ENCODE results near the gene USP11.

The USP11 gene

DNA sequence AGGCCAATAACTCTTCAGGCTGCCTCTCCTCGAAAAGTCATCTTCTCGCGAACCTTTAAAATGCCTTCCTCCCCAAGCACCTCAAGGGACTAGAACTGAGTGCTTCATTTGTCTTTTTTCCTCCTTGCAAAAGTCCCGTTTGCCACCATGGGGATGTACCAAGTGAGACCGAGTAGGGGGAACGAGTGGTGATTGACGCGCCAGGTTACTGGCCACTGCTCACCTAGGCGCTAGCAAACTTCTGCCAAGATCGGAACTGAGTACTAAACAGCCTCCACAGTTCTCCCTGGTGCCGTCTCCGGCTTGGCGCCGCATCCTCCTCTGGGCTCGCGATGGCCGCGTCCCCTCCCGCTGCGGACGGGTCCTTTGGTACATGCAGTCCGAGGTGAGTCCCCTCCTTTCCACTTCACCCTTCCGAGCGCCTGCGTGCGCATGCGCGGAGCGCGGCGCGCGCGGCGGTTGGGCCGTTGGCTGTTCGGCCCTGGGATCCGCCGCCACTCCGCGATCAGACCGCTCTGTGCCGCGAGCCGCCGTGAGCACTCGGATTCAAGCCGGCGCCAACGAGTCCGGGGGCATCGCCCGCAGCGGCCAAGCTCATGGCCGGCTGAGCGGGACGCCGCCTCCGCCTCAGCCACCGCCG lies 14.4 kb upstream of the USP11 start, which contains the start of gene CDK16:
Gene CDK16 (plus strand): TSS at position 402 of the 640 bp plus-strand sequence. CDS start 4,877 bp downstream, outside the sequence.
- peak; percentile 70 for ATAC-seq
- TF ChIP-seq POU6F1 (CRISPR knock-in tag; IDR thresholded peaks at IDR 0.05; ENCODE audit: borderline replicate concordance, low read depth) (no peak), ZFP3 (CRISPR knock-in tag; IDR thresholded peaks at IDR 0.05) (no peak), BACH2 (CRISPR knock-in tag; IDR thresholded peaks at IDR 0.05; ENCODE audit: borderline replicate concordance) (no peak), GLIS3 (CRISPR knock-in tag; IDR thresholded peaks at IDR 0.05) (no peak), CSRNP3 (CRISPR knock-in tag; IDR thresholded peaks at IDR 0.05) (no peak), CREB5 (CRISPR knock-in tag; IDR thresholded peaks at IDR 0.05; ENCODE audit: low read depth) (no peak), PPARA (CRISPR knock-in tag; IDR thresholded peaks at IDR 0.05; ENCODE audit: borderline replicate concordance) (no peak), ZNF70 (CRISPR knock-in tag; IDR thresholded peaks at IDR 0.05) (no peak), TOX (CRISPR knock-in tag; IDR thresholded peaks at IDR 0.05; ENCODE audit: borderline replicate concordance) (no peak), ARNTL (CRISPR knock-in tag; IDR thresholded peaks at IDR 0.05; ENCODE audit: borderline replicate concordance, low read depth) (no peak), SNAI2 (CRISPR knock-in tag; IDR thresholded peaks at IDR 0.05) (no peak), ZC3H10 (CRISPR knock-in tag; IDR thresholded peaks at IDR 0.05) (no peak), TSHZ2 (CRISPR knock-in tag; IDR thresholded peaks at IDR 0.05) (no peak), ISL1 (CRISPR knock-in tag; IDR thresholded peaks at IDR 0.05) (no peak), ZFP30 (CRISPR knock-in tag; IDR thresholded peaks at IDR 0.05) (no peak), RARB (CRISPR knock-in tag; IDR thresholded peaks at IDR 0.05) (no peak), ZNF565 (CRISPR knock-in tag; conservative IDR thresholded peaks at IDR 0.05; ENCODE audit: low read depth) (no peak)

DNA sequence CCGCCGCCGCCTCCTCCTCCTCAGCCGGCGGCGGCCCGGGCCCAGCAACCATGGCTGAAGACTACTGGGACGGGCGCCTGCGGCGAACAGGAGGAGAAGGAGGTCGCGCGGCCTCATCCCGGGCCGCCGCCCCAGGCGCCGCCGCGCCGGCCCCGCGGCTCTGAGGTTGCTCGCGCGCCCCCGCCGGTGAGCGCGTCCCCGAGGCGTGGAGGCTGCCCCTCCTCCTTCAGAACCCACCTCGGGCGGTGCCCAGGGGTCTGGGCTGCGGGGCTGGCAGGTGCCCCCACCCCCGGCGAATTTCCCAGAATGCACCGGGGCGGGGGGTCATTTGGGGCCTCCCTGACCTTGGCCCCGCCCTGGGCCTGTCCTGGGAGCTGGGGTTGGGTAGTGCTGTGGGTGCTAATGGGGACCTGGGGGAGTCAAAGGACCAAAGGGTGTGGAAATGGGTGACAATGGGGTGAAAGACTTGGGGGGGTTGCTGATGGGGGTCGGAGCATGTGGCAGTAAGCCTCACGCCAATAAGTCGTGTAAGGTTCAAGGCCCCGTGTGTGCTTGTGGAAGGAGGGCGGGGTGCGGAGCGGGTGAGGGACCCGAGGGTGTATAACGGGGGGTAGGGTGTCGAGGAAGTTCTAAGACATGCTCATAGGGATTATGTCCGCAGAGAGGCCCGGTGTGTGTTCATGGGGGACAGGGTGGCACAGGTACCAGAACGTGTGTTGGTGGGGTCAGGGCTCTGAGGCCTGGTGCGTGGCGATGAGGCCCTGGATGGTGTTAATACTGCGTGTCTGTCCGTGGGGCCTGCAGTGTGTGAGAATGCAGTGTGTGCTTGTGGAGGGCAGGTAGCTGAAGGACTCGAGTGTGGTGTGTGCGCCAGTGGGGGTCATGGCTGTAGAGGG lies 13.6 kb upstream of the USP11 start:
- TF ChIP-seq TOX (CRISPR knock-in tag; IDR thresholded peaks at IDR 0.05; ENCODE audit: borderline replicate concordance) (no peak), ZFP30 (CRISPR knock-in tag; IDR thresholded peaks at IDR 0.05) (no peak), PATZ1 (CRISPR knock-in tag; IDR thresholded peaks at IDR 0.05; ENCODE audit: borderline replicate concordance) (peak; percentile 64; the same call in 1 of the 2 replicates), ZNF70 (CRISPR knock-in tag; IDR thresholded peaks at IDR 0.05) (no peak), PPARA (CRISPR knock-in tag; IDR thresholded peaks at IDR 0.05; ENCODE audit: borderline replicate concordance) (no peak)
- ATAC-seq = no peak

GRCh38 chrX:47221756-47222155 lies 11.1 kb upstream of the USP11 start:
- TF ChIP-seq ZNF8 (CRISPR knock-in tag; IDR thresholded peaks at IDR 0.05) (no peak), CREB5 (CRISPR knock-in tag; IDR thresholded peaks at IDR 0.05; ENCODE audit: low read depth) (no peak), ZNF565 (CRISPR knock-in tag; conservative IDR thresholded peaks at IDR 0.05; ENCODE audit: low read depth) (no peak), OSR1 (CRISPR knock-in tag; IDR thresholded peaks at IDR 0.05) (no peak), RARB (CRISPR knock-in tag; IDR thresholded peaks at IDR 0.05) (no peak), ZFP3 (CRISPR knock-in tag; IDR thresholded peaks at IDR 0.05) (no peak)
- no peak for ATAC-seq

Measured in SK-N-SH treated with all-trans-retinoic acid at 6 μM for 48 hours (cell line).